Activated B cell treated with CpG ODN at 0.5 μM for 24 hours (primary cell): ENCODE data around the gene DCUN1D5. TPM values are rescaled to one million over a fixed set of nuclear protein-coding genes. Genes with fewer than 3 reads are reported as not detected.
A peak's percentile ranks its signal among the peaks of the same experiment; 100 is the strongest.

ENCODE experiments used
- ATAC-seq: fragments of 200-7000 bp; cut with Tn5 transposase; one replicate; pipeline ENCODE4 v1.10.0; 2021; ENCODE audit warnings: low read depth, mild to moderate bottlenecking, moderate library complexity
- CTCF ChIA-PET: fragments of 350-600 bp; sonication (Branson Sonifier 250); formaldehyde crosslinking; loops from one replicate; lab custom pipeline; 2021; ENCODE audit warnings: antibody characterized with exemption; lab: Charles Lee
- POLR2A ChIA-PET: fragments of 350-600 bp; sonication (Branson Sonifier 250); formaldehyde crosslinking; loops from one replicate; lab custom pipeline; 2021; ENCODE audit warnings: antibody characterized with exemption; lab: Charles Lee
- DNase-seq: peaks from one replicate; pipeline ENCODE4 v3.0.0; 2022
- H3K27ac Mint-ChIP-seq: one replicate; pipeline ENCODE4 v1.8.0; 2020; ENCODE audit warnings: mixed read lengths
- H3K27me3 Mint-ChIP-seq: one replicate; pipeline ENCODE4 v1.8.0; 2021; ENCODE audit warnings: mixed read lengths
- H3K36me3 Mint-ChIP-seq: one replicate; pipeline ENCODE4 v1.8.0; 2021; ENCODE audit warnings: low read depth, mixed read lengths
- H3K4me1 Mint-ChIP-seq: one replicate; pipeline ENCODE4 v1.8.0; 2021; ENCODE audit warnings: mixed read lengths
- H3K4me3 Mint-ChIP-seq: one replicate; pipeline ENCODE4 v1.8.0; 2020; ENCODE audit warnings: mild to moderate bottlenecking, mixed read lengths
- H3K9me3 Mint-ChIP-seq: one replicate; pipeline ENCODE4 v1.8.0; 2020; ENCODE audit warnings: mixed read lengths
- CTCF ChIP-seq: fragments of 200-600 bp; IDR thresholded peaks from one replicate; pipeline ENCODE4 v1.8.0; 2022; ENCODE audit warnings: antibody characterized with exemption, mild to moderate bottlenecking
- intact Hi-C: fragments of 100-400 bp; cut with micrococcal nuclease; formaldehyde crosslinking; loops from one replicate; pipeline ENCODE4 v1.15.1; 2024
- total RNA-seq: library from RNA; stranded (reverse); gene quantifications from 2 replicates; pipeline ENCODE4 v1.2.3, GENCODE V29; 2022

Gene DCUN1D5
- total RNA-seq, 1 donor from 2014 or later = 20.9 TPM

GRCh38 chr11:103091064-103091800 lies 728 bp downstream of the DCUN1D5 start:
- POLR2A ChIA-PET = interaction anchor here (2.6 kb wide), 1 partner anchor 17 kb away, joined by 47 read pairs; the partner anchor contains the start of gene DYNC2H1
- CTCF ChIA-PET = interaction anchor here (2.3 kb wide), 1 partner anchor 18 kb away, joined by 16 read pairs; the partner anchor contains the start of gene DYNC2H1
- Mint-ChIP-seq H3K27ac (peak overlapping the region; percentile 88), H3K4me3 (peak overlapping the region; percentile 93), H3K36me3 (peaks cover 20% of the 10 kb centered on the region), H3K9me3 (no peaks in the 10 kb centered on the region), H3K27me3 (peaks cover 18% of the 10 kb centered on the region), H3K4me1 (peaks cover 26% of the 10 kb centered on the region)
- intact Hi-C loops = loop anchor here (5.0 kb wide), 1 partner anchor 1174 kb away; the partner anchor contains the start of genes ANGPTL5 and CEP126
- TF ChIP-seq CTCF = no peak
- ATAC-seq (peak; percentile 20), DNase-seq (peak; percentile 27)

- DNase-seq (no peak), ATAC-seq (no peak)
- Mint-ChIP-seq H3K9me3 (no peaks in the 10 kb centered on the region), H3K36me3 (peaks cover 45% of the 10 kb centered on the region), H3K27ac (no peak overlapping the region), H3K4me1 (peaks cover 17% of the 10 kb centered on the region), H3K4me3 (no peak overlapping the region), H3K27me3 (no peaks in the 10 kb centered on the region)
- intact Hi-C loops = no loop called here
- POLR2A ChIA-PET = no interaction called here
- no peak for TF ChIP-seq CTCF
- CTCF ChIA-PET = no interaction called here
These were observed 5.5 kb downstream of the DCUN1D5 start for GRCh38 chr11:103086461-103086860.

- Mint-ChIP-seq H3K4me3 (no peak overlapping the region), H3K4me1 (peaks cover 14% of the 10 kb centered on the region), H3K36me3 (peaks cover 47% of the 10 kb centered on the region), H3K9me3 (no peaks in the 10 kb centered on the region), H3K27me3 (no peaks in the 10 kb centered on the region), H3K27ac (no peak overlapping the region)
- POLR2A ChIA-PET = no interaction called here
- intact Hi-C loops = loop anchor here (2.0 kb wide), 1 partner anchor 15 kb away; no protein-coding TSS in a partner anchor
- DNase-seq (no peak), ATAC-seq (no peak)
- CTCF ChIA-PET = no interaction called here
- TF ChIP-seq CTCF = no peak
These were observed 6.1 kb downstream of the DCUN1D5 start for GRCh38 chr11:103085758-103086365.

- Mint-ChIP-seq H3K27ac (no peak overlapping the region), H3K27me3 (no peaks in the 10 kb centered on the region), H3K4me1 (peaks cover 6% of the 10 kb centered on the region), H3K4me3 (no peak overlapping the region), H3K36me3 (peaks cover 76% of the 10 kb centered on the region), H3K9me3 (no peaks in the 10 kb centered on the region)
- CTCF ChIA-PET = no interaction called here
- intact Hi-C loops = no loop called here
- no peak for ATAC-seq
- no peak for TF ChIP-seq CTCF
- DNase-seq = no peak
- POLR2A ChIA-PET = no interaction called here
These were observed 12.1 kb downstream of the DCUN1D5 start for GRCh38 chr11:103079833-103080232.

GRCh38 chr11:103078710-103079109 lies 13.2 kb downstream of the DCUN1D5 start:
- H3K9me3 Mint-ChIP-seq = no peaks in the 10 kb centered on the region
- POLR2A ChIA-PET = no interaction called here
- H3K27me3 Mint-ChIP-seq = no peaks in the 10 kb centered on the region
- H3K4me3 Mint-ChIP-seq = no peak overlapping the region
- peaks cover 81% of the 10 kb centered on the region for H3K36me3 Mint-ChIP-seq
- no peak for TF ChIP-seq CTCF
- DNase-seq (no peak), ATAC-seq (no peak)
- H3K27ac Mint-ChIP-seq = no peak overlapping the region
- intact Hi-C loops = no loop called here
- CTCF ChIA-PET = no interaction called here
- H3K4me1 Mint-ChIP-seq = peaks cover 6% of the 10 kb centered on the region
